ENCODE measurements around the gene ADRB1. TPM values are rescaled to one million over a fixed set of nuclear protein-coding genes. Genes with fewer than 3 reads are reported as not detected.

ADRB1 gene
- total and polyA plus RNA-seq, 2 of the 13 experiments (the other 11 are each of a cell fraction or from before 2014, with no cell fraction given), result 0.07 TPM; not detected in 1

DNA sequence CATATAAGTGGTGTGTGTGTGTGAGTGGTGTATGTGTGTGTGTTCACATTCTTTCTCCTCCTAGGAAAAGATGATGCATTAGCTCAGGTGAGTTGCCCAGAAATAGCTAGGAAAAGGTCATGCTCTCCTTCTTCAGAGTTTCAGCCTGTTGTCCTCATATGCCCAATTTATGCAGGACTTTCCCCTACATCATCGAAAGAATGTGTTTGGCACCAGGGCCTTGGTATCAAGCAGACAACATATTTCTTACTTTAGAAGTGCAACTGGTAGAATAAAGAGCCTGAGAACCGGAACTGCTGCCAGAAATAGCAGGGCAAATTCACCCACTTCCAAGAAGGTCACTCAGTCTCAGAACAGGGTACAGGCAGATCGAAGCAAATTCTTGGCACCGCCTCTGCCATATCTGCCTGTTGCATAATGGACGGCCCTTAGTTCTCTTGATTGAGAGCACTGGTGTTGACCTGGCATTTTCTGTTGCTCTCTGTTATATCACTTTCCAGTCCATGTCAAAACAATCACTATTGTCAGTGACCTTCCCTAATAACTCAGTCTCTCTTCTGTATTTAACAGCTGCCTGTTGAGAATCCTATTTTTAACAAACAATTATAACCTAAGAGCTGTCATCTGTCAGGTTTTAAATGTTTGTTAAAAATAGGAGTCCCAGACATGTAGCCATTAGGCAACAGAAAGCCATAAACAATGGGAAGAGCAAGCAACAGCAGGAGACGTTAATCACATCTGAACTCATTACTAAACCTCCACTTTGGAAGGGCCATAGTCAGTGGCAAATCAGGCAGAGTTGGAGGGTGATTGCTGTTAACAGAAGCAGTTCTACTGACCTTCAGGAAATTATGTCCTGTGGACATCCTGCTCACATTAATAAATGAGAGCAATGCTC is 20.7 kb downstream of the ADRB1 start:
- H3K4me3 ChIP-seq (replicated peaks in 1 of 3; ENCODE audit: insufficient read depth in 1 of 3, low read depth in 2 of 3, low read length in 3 of 3), result no peak overlapping the region
- no peak overlapping the region for H3K9ac ChIP-seq (ENCODE audit: insufficient read depth, low read depth, low read length)
- no peaks in the 10 kb centered on the region for H3K36me3 ChIP-seq (replicated peaks in 1 of 2; ENCODE audit: control insufficient read depth in 1 of 2, insufficient read depth in 2 of 2, low read length in 2 of 2)
- intact Hi-C loops (cut with micrococcal nuclease; ENCODE audit: unreplicated experiment) (no loop called here), in situ Hi-C loops (cut with HindIII; ENCODE audit: extremely low pct_ligation_motif_present, low pct_unique_long_range_greater_than_20kb) (no loop called here)
- H2AFZ ChIP-seq (ENCODE audit: low read length), result no peak overlapping the region
- DNase-seq (ENCODE audit: low spot score) (no peak), ATAC-seq (no peak), FAIRE-seq (no peak)
- no peak overlapping the region for H3K27ac ChIP-seq (ENCODE audit: extremely low read length, insufficient read depth, low read length)
- no peak overlapping the region for H3K4me2 ChIP-seq (ENCODE audit: low read depth, low read length)
- H3K4me1 ChIP-seq (ENCODE audit: insufficient read depth, low read length), result no peaks in the 10 kb centered on the region
- ChIA-PET CTCF (ENCODE audit: low intra/inter-chr PET ratio, low total read pairs) (no interaction called here), POLR2A (no interaction called here)
- WGBS (ENCODE audit: low lambda C conversion rate), result 20% methylated on average over 6 of the region's 6 CpGs
- H3K27me3 ChIP-seq (ENCODE audit: control insufficient read depth in 1 of 2, insufficient read depth in 2 of 2, low read length in 2 of 2), result peaks cover 0 to 22% of the 10 kb centered on the region in 2 experiments; a peak in 2 of 5 replicates
- no peaks in the 10 kb centered on the region for H3K79me2 ChIP-seq (ENCODE audit: insufficient read depth, low read length)
- no peaks in the 10 kb centered on the region for H3K9me3 ChIP-seq (ENCODE audit: low read length)
- no TSS peak for BruUV-seq (replicated peaks)
- TF ChIP-seq SP2 (CRISPR knock-in tag; IDR thresholded peaks at IDR 0.05), result no peak
- no peak for TF ChIP-seq EEA1 (CRISPR knock-in tag; IDR thresholded peaks at IDR 0.05; ENCODE audit: borderline replicate concordance)
- TF ChIP-seq ZNF75D (CRISPR knock-in tag; IDR thresholded peaks at IDR 0.05; ENCODE audit: borderline replicate concordance), result no peak
- TF ChIP-seq, protein P1, sequence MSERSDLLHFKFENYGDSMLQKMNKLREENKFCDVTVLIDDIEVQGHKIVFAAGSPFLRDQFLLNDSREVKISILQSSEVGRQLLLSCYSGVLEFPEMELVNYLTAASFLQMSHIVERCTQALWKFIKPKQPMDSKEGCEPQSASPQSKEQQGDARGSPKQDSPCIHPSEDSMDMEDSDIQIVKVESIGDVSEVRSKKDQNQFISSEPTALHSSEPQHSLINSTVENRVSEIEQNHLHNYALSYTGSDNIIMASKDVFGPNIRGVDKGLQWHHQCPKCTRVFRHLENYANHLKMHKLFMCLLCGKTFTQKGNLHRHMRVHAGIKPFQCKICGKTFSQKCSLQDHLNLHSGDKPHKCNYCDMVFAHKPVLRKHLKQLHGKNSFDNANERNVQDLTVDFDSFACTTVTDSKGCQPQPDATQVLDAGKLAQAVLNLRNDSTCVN (CRISPR knock-in tag; IDR thresholded peaks at IDR 0.05; ENCODE audit: borderline replicate concordance), result no peak
- no peak for TF ChIP-seq NR2F1 (CRISPR knock-in tag; IDR thresholded peaks at IDR 0.05)
- no peak for TF ChIP-seq ZBTB14 (CRISPR knock-in tag; IDR thresholded peaks at IDR 0.05)
- TF ChIP-seq ZNF616 (CRISPR knock-in tag; IDR thresholded peaks at IDR 0.05; ENCODE audit: low read depth), result no peak
- no peak for TF ChIP-seq ZBED4 (CRISPR knock-in tag; IDR thresholded peaks at IDR 0.05; ENCODE audit: borderline replicate concordance)
- TF ChIP-seq ZNF678 (CRISPR knock-in tag; IDR thresholded peaks at IDR 0.05), result no peak
- TF ChIP-seq ZNF44 (CRISPR knock-in tag; IDR thresholded peaks at IDR 0.05), result no peak
- no peak for TF ChIP-seq ZNF460 (CRISPR knock-in tag; IDR thresholded peaks at IDR 0.05; ENCODE audit: borderline replicate concordance)
- TF ChIP-seq CBX1 (IDR thresholded peaks at IDR 0.05; ENCODE audit: low read depth), result no peak
- no peak for TF ChIP-seq ZNF841 (CRISPR knock-in tag; IDR thresholded peaks at IDR 0.05; ENCODE audit: borderline replicate concordance)
- no peak for TF ChIP-seq ZNF329 (CRISPR knock-in tag; IDR thresholded peaks at IDR 0.05; ENCODE audit: low read depth)
- no peak for TF ChIP-seq ZFP82 (CRISPR knock-in tag; IDR thresholded peaks at IDR 0.05; ENCODE audit: borderline replicate concordance)
- no peak for TF ChIP-seq PRMT3 (CRISPR knock-in tag; IDR thresholded peaks at IDR 0.05; ENCODE audit: borderline replicate concordance, low read depth)
- no peak for TF ChIP-seq ZNF777 (CRISPR knock-in tag; IDR thresholded peaks at IDR 0.05)
- H4K20me1 ChIP-seq (ENCODE audit: insufficient read depth, low read length), result no peaks in the 10 kb centered on the region

Data from HepG2 (cell line).